C4-2B (cell line): ENCODE measurements around the gene KCTD5.

ENCODE experiments used
- H3K27ac ChIP-seq: fragments of 450-650 bp; 2 replicates; pipeline ENCODE4 v1.5.1; 2017
- ZFX ChIP-seq: fragments of 450-650 bp; IDR thresholded peaks from 2 replicates; pipeline ENCODE4 v1.6.1; 2017
- TF ChIP-seq, protein P1 (sequence below): fragments of 450-650 bp; conservative IDR thresholded peaks from 2 replicates; pipeline ENCODE4 v1.5.1; 2017; ENCODE audit warnings: mild to moderate bottlenecking

The KCTD5 gene

GRCh38 chr16:2701713-2702437 is 19.6 kb downstream of the KCTD5 start:
- no peak for TF ChIP-seq ZFX
- TF ChIP-seq, protein P1, sequence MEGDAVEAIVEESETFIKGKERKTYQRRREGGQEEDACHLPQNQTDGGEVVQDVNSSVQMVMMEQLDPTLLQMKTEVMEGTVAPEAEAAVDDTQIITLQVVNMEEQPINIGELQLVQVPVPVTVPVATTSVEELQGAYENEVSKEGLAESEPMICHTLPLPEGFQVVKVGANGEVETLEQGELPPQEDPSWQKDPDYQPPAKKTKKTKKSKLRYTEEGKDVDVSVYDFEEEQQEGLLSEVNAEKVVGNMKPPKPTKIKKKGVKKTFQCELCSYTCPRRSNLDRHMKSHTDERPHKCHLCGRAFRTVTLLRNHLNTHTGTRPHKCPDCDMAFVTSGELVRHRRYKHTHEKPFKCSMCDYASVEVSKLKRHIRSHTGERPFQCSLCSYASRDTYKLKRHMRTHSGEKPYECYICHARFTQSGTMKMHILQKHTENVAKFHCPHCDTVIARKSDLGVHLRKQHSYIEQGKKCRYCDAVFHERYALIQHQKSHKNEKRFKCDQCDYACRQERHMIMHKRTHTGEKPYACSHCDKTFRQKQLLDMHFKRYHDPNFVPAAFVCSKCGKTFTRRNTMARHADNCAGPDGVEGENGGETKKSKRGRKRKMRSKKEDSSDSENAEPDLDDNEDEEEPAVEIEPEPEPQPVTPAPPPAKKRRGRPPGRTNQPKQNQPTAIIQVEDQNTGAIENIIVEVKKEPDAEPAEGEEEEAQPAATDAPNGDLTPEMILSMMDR = no peak
- H3K27ac ChIP-seq = peak overlapping the region; percentile 70; the same call in 1 of the 2 replicates

DNA sequence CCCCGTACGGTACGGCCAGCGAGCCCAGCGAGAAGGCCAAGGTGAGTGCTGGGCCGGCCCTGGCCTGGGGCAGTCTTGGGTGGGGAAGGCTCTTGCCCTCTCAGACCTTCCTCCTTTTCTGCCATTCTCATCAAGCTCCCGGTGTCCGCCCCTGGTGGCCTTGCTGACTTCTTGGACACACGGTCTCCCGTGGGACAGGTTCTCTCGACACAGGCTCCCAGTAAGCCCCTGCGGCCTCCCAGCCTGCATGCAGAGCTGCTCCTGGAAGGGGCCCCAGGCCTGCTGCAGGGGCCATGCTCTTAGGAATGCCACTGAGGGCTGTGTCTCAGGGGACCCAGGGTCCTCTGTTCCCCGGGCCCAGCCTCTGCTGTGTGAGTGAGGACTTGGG is 20.1 kb downstream of the KCTD5 start:
- peak overlapping the region; percentile 70 for H3K27ac ChIP-seq
- TF ChIP-seq, protein P1 = no peak
- no peak for TF ChIP-seq ZFX

DNA sequence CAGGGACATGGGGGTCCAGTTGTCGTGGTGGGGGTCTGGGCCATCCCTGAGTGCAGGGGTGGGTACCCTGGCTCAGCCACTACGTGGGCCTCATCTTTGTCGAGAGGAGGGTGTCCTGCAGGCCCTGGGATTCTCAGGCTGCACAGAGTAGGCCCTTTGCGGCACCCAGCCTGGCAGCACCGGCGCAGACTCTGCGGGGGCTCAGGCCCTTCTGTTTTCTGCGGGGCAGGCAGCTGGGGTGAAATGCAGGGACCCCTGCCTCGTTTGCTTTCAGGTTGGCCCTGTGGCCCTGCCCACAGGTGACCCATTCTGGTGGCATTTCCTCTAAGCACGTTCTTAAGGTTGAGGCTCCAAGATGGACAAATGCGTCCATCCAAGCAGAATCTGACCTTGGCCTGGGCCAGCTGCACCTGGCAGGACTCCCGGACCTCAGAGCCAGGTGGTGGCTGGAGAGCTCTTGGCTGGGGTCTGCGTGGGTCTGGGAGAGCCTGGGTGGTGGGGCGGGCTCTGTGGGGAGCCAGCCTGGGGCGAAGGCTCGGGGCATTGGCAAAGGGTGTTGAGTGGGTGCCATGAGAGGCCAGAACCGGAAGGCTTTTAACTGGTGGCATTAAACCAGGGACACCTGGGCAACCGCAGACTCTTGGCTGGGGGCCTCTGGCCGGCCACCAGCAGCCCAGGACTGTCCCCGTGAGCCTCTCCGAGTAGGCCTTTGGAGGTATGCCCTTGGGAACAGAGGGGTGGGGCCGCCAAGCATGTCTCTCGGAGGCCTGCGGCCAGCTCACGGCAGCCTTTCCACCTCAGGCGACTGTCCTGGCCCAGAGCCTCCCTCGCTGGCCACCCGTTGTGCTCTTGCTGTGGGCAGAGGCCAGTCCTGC is 20.8 kb downstream of the KCTD5 start:
- TF ChIP-seq ZFX = peak; percentile 25; the same call in 1 of the 2 replicates
- TF ChIP-seq, protein P1 = no peak
- H3K27ac ChIP-seq = peak overlapping the region; percentile 70

- TF ChIP-seq, protein P1 = no peak
- TF ChIP-seq ZFX = no peak
- H3K27ac ChIP-seq = peak overlapping the region; percentile 70
Observed at GRCh38 chr16:2704166-2704982, 22.1 kb downstream of the KCTD5 start.

DNA sequence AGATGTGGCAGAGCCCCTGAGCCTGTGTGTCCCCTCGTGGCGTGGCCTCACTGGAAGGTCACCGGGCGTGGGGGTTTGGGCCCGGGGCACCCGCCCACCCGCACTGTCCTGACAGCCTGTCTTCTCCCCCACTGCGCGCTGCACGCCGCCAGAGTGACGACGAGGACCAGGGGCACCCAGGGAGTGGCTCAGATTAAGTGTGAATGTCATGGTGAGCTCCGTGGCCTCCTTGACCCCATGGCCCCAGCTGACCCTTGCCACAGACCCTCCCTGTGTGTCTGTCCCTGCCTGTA is 22.6 kb downstream of the KCTD5 start:
- no peak overlapping the region; the same call in 1 of the 2 replicates for H3K27ac ChIP-seq
- TF ChIP-seq ZFX = no peak
- TF ChIP-seq, protein P1 = no peak

- TF ChIP-seq, protein P1 = no peak
- no peak for TF ChIP-seq ZFX
- H3K27ac ChIP-seq = no peak overlapping the region
Observed at GRCh38 chr16:2705351-2705750, 23.0 kb downstream of the KCTD5 start.

DNA sequence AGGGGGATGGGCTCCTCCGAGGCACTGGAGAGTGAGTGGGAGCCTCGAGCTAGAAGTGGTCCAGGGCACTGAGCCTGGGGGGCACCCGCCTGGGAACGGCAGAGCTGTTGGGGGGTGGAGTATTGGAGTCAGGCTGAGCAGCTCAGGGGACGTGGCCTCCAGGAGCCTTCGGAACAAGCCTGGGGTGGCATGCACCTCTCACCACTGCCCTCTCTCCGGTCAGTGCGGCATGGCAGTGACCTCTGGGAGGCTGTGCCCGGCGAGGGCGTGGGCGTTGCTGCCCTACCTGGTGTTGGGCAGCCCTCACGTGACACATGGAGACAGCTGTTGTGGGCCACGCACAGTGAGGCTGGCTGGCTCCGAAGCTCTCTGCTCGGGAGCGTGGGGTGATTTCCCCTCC is 23.8 kb downstream of the KCTD5 start:
- H3K27ac ChIP-seq = no peak overlapping the region
- TF ChIP-seq, protein P1 = no peak
- no peak for TF ChIP-seq ZFX
